K562 (cell line): ENCODE data around the gene RNASEH1. TPM values are rescaled to one million over a fixed set of nuclear protein-coding genes. Genes with fewer than 3 reads are reported as not detected.

Experiments used
- BACH1 ChIP-seq: fragments of 200-800 bp; sonication (Bioruptor generic); IDR thresholded peaks from 2 replicates; pipeline ENCODE4 v1.6.1; 2016; ENCODE audit warnings: missing genetic modification characterization, missing compliant biosample characterization
- BCOR ChIP-seq: fragments of 450-650 bp; IDR thresholded peaks from 2 replicates; pipeline ENCODE4 v1.6.1; 2016
- C11orf30 ChIP-seq: fragments of 450-650 bp; IDR thresholded peaks from 2 replicates; pipeline ENCODE4 v1.6.1; 2016; ENCODE audit warnings: low read depth, mild to moderate bottlenecking
- CXXC5 ChIP-seq: fragments of 250-450 bp; sonication (Bioruptor Pico); IDR thresholded peaks from 2 replicates; pipeline ENCODE4 v1.8.0; 2022; ENCODE audit warnings: inconsistent platforms, mild to moderate bottlenecking, moderate library complexity
- DPF2 ChIP-seq: fragments of 450-650 bp; IDR thresholded peaks from 2 replicates; pipeline ENCODE4 v1.6.1; 2016
- GABPB1 ChIP-seq: sonication (generic); formaldehyde crosslinking; IDR thresholded peaks from 2 replicates; pipeline ENCODE4 v1.8.0; 2022; ENCODE audit warnings: mild to moderate bottlenecking, missing genetic modification reagents
- HLTF ChIP-seq: fragments of 450-650 bp; IDR thresholded peaks from 2 replicates; pipeline ENCODE4 v1.6.1; 2016
- HNRNPLL ChIP-seq: fragments of 200-400 bp; formaldehyde crosslinking; IDR thresholded peaks from 2 replicates; pipeline ENCODE4 v1.6.1; 2017; ENCODE audit warnings: low read length, low read depth, mild to moderate bottlenecking; ENCODE audit not compliant: poor library complexity, severe bottlenecking
- KHSRP ChIP-seq: fragments of 450-650 bp; IDR thresholded peaks from 2 replicates; pipeline ENCODE4 v1.6.1; 2017
- PHF21A ChIP-seq: fragments of 450-650 bp; IDR thresholded peaks from 2 replicates; pipeline ENCODE4 v1.6.1; 2017; ENCODE audit warnings: low read depth, borderline replicate concordance
- RAD21 ChIP-seq, 2 experiments: fragments of 250-450 bp in 1 of 2; fragments of 450-650 bp in 1 of 2; sonication (Bioruptor Pico) in 1 of 2; formaldehyde crosslinking in 1 of 2; IDR thresholded peaks in 1 of 2; conservative IDR thresholded peaks in 1 of 2; 2 replicates each; pipeline versions ENCODE4 v1.4.0 to v1.8.0; 2020 to 2022; ENCODE audit warnings: mild to moderate bottlenecking in 2 of 2, moderate library complexity in 1 of 2
- RAD51 ChIP-seq: fragments of 450-650 bp; IDR thresholded peaks from 2 replicates; pipeline ENCODE4 v1.7.1; 2016; ENCODE audit warnings: low read depth, mild to moderate bottlenecking, borderline replicate concordance
- ZFPM2 ChIP-seq: fragments of 250-450 bp; sonication (Bioruptor Pico); IDR thresholded peaks from 2 replicates; pipeline ENCODE4 v1.5.1; 2022; ENCODE audit warnings: mild to moderate bottlenecking
- ZNF561 ChIP-seq: fragments of 450-650 bp; formaldehyde crosslinking; conservative IDR thresholded peaks from 2 replicates; pipeline ENCODE4 v1.4.0; 2020; ENCODE audit warnings: mild to moderate bottlenecking, moderate library complexity
- polyA plus RNA-seq, 8 experiments: library from polyadenylated mRNA; depleted of rRNA in 4 of 8; stranded (reverse) in 5 of 8; unstranded in 3 of 8; fragments of >200 nt; fragmentation: Nextera tagmentation in 2 of 8; fragmentation: Illumina TruSeq in 1 of 8; extraction: Ambion mirVana in 2 of 8; extraction: Trizol in 1 of 8; gene quantifications; 2 replicates each; pipeline versions ENCODE4 v1.2.1 to v1.2.3, GENCODE V29; 2011 to 2014; ENCODE audit warnings: inconsistent platforms in 1 of 8, missing spikeins in 1 of 8
- total RNA-seq, 7 experiments: library from RNA; depleted of rRNA in 6 of 7; stranded (reverse); fragments of >200 nt in 6 of 7; fragmentation: Illumina TruSeq in 2 of 7; extraction: Trizol in 2 of 7; gene quantifications; 2 replicates each; pipeline versions ENCODE4 v1.2.1 to v1.2.3, GENCODE V29; 2011 to 2021; ENCODE audit warnings: low replicate concordance in 1 of 7
- TF ChIP-seq, protein P1 (sequence below): sonication (generic); IDR thresholded peaks from 2 replicates; pipeline ENCODE4 v1.6.1; 2016
- TF ChIP-seq, protein P2 (sequence below), 2 experiments: fragments of 200-800 bp in 1 of 2; sonication (Bioruptor generic) in 1 of 2; sonication (generic) in 1 of 2; formaldehyde crosslinking in 1 of 2; IDR thresholded peaks in 1 of 2; conservative IDR thresholded peaks in 1 of 2; 2 replicates each; pipeline versions ENCODE4 v1.5.0 to v1.6.1; 2016 to 2020; ENCODE audit warnings: missing compliant biosample characterization in 1 of 2, missing genetic modification characterization in 1 of 2, missing genetic modification reagents in 1 of 2
- TF ChIP-seq, protein P3 (sequence below): sonication (generic); formaldehyde crosslinking; IDR thresholded peaks from 2 replicates; pipeline ENCODE4 v1.8.0; 2023; ENCODE audit warnings: missing genetic modification reagents, mild to moderate bottlenecking, borderline replicate concordance
- TF ChIP-seq, protein P4 (sequence below): sonication (generic); formaldehyde crosslinking; IDR thresholded peaks from 2 replicates; pipeline ENCODE4 v1.4.0; 2020; ENCODE audit warnings: mild to moderate bottlenecking, missing genetic modification reagents

Gene RNASEH1
- total and polyA plus RNA-seq, 9 of the 15 experiments (the other 6 are each of a cell fraction or from before 2014, with no cell fraction given), result 25.7 to 47.5 (median 42.8) TPM

DNA sequence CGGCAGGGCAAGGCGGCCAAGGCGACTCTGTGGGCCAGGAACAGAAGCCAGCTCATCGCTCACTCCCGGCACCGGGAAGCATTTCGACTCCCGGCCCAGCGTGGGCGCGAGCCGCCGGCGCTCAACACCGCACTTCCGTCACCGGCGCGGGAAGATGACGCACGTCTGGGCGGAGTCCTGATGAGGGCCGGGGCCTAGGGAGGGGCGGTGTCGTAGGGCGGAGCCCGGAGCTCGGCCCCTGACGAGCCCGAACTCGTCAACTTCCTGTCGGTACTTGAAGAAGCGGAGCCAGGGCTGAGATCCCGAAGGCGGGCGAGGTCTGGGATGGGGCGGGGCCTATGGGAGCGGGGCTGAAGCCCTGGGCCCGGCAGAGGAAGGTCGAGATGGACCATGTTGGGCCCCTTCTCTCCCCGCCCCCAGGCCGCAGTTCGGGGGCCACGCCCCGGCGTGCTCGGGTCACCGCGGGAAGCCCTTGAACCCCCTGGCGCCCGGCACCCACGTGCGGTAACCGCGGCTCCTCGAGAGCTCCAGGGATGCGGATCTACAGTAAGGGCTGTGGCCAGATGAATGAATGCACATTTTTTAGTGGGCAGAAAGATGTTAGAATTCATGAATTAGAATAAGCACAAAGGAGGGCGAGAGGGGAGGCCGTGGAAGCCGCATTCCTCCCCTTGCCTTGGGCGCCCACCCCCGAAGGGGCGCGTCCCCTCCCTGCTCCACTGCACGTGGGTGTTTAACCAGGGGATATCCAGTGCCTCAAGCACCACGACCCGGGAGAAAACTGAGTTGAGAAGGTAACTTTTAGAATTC is at the start of gene RNASEH1 (continued):
- TF ChIP-seq HLTF (no peak), BCOR (0 out of 2 replicates have a peak, but pooled peaks have one; percentile 17), PHF21A (no peak), DPF2 (peak; percentile 38; the same call in 1 of the 2 replicates), ZFPM2 (CRISPR knock-in tag) (no peak), BACH1 (tag) (no peak), RAD51 (no peak; the same call in 1 of the 2 replicates), CXXC5 (peak; percentile 71), C11orf30 (peak; percentile 96), RAD21 (CRISPR knock-in tag; conservative IDR thresholded peaks at IDR 0.05 in 1 of 2, IDR thresholded peaks at IDR 0.05 in 1 of 2) (peak in 1 of 2 experiments; percentile 15; a peak in 1 of 4 replicates), HNRNPLL (peak; percentile 54), GABPB1 (peak; percentile 92), ZNF561 (CRISPR knock-in tag) (no peak), KHSRP (peak; percentile 71; the same call in 1 of the 2 replicates)
- TF ChIP-seq, protein P1, sequence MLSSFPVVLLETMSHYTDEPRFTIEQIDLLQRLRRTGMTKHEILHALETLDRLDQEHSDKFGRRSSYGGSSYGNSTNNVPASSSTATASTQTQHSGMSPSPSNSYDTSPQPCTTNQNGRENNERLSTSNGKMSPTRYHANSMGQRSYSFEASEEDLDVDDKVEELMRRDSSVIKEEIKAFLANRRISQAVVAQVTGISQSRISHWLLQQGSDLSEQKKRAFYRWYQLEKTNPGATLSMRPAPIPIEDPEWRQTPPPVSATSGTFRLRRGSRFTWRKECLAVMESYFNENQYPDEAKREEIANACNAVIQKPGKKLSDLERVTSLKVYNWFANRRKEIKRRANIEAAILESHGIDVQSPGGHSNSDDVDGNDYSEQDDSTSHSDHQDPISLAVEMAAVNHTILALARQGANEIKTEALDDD, result peak; percentile 47; the same call in 1 of the 2 replicates
- TF ChIP-seq, protein P2, sequence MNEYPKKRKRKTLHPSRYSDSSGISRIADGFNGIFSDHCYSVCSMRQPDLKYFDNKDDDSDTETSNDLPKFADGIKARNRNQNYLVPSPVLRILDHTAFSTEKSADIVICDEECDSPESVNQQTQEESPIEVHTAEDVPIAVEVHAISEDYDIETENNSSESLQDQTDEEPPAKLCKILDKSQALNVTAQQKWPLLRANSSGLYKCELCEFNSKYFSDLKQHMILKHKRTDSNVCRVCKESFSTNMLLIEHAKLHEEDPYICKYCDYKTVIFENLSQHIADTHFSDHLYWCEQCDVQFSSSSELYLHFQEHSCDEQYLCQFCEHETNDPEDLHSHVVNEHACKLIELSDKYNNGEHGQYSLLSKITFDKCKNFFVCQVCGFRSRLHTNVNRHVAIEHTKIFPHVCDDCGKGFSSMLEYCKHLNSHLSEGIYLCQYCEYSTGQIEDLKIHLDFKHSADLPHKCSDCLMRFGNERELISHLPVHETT (CRISPR knock-in tag; conservative IDR thresholded peaks at IDR 0.05 in 1 of 2, IDR thresholded peaks at IDR 0.05 in 1 of 2), result peak in 1 of 2 experiments; percentile 76; a peak in 2 of 4 replicates
- TF ChIP-seq, protein P3, sequence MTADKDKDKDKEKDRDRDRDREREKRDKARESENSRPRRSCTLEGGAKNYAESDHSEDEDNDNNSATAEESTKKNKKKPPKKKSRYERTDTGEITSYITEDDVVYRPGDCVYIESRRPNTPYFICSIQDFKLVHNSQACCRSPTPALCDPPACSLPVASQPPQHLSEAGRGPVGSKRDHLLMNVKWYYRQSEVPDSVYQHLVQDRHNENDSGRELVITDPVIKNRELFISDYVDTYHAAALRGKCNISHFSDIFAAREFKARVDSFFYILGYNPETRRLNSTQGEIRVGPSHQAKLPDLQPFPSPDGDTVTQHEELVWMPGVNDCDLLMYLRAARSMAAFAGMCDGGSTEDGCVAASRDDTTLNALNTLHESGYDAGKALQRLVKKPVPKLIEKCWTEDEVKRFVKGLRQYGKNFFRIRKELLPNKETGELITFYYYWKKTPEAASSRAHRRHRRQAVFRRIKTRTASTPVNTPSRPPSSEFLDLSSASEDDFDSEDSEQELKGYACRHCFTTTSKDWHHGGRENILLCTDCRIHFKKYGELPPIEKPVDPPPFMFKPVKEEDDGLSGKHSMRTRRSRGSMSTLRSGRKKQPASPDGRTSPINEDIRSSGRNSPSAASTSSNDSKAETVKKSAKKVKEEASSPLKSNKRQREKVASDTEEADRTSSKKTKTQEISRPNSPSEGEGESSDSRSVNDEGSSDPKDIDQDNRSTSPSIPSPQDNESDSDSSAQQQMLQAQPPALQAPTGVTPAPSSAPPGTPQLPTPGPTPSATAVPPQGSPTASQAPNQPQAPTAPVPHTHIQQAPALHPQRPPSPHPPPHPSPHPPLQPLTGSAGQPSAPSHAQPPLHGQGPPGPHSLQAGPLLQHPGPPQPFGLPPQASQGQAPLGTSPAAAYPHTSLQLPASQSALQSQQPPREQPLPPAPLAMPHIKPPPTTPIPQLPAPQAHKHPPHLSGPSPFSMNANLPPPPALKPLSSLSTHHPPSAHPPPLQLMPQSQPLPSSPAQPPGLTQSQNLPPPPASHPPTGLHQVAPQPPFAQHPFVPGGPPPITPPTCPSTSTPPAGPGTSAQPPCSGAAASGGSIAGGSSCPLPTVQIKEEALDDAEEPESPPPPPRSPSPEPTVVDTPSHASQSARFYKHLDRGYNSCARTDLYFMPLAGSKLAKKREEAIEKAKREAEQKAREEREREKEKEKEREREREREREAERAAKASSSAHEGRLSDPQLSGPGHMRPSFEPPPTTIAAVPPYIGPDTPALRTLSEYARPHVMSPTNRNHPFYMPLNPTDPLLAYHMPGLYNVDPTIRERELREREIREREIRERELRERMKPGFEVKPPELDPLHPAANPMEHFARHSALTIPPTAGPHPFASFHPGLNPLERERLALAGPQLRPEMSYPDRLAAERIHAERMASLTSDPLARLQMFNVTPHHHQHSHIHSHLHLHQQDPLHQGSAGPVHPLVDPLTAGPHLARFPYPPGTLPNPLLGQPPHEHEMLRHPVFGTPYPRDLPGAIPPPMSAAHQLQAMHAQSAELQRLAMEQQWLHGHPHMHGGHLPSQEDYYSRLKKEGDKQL (CRISPR knock-in tag), result no peak
- TF ChIP-seq, protein P4, sequence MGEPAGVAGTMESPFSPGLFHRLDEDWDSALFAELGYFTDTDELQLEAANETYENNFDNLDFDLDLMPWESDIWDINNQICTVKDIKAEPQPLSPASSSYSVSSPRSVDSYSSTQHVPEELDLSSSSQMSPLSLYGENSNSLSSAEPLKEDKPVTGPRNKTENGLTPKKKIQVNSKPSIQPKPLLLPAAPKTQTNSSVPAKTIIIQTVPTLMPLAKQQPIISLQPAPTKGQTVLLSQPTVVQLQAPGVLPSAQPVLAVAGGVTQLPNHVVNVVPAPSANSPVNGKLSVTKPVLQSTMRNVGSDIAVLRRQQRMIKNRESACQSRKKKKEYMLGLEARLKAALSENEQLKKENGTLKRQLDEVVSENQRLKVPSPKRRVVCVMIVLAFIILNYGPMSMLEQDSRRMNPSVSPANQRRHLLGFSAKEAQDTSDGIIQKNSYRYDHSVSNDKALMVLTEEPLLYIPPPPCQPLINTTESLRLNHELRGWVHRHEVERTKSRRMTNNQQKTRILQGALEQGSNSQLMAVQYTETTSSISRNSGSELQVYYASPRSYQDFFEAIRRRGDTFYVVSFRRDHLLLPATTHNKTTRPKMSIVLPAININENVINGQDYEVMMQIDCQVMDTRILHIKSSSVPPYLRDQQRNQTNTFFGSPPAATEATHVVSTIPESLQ, result peak; percentile 88; the same call in 1 of the 2 replicates
